ENCODE data around the gene NCOA3. TPM values are rescaled to one million over a fixed set of nuclear protein-coding genes. Genes with fewer than 3 reads are reported as not detected.

Gene NCOA3
- total RNA-seq, 1 donor from 2014 or later, result 24.6 TPM

DNA sequence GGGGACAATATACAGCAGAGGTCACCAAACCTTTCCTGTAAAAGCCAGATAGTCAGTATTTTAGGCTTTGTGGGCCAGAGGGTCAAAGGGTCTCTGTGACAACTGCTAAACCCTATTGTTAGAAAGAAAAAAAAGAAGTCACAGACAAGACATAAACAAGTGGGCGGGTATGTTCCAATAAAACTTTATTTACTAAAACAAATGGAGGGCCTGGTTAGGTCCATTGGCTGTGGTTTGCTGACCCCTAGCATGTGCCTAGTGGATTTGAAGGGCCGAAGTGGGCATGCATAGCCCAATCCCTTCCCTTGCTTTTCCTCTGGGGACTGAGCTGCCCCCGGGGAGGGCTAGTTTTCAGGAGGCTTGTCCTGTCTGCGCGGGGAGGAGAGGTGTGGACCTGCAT, 204.7 kb downstream of the NCOA3 start:
- no peak for DNase-seq
- TF ChIP-seq, protein P1, sequence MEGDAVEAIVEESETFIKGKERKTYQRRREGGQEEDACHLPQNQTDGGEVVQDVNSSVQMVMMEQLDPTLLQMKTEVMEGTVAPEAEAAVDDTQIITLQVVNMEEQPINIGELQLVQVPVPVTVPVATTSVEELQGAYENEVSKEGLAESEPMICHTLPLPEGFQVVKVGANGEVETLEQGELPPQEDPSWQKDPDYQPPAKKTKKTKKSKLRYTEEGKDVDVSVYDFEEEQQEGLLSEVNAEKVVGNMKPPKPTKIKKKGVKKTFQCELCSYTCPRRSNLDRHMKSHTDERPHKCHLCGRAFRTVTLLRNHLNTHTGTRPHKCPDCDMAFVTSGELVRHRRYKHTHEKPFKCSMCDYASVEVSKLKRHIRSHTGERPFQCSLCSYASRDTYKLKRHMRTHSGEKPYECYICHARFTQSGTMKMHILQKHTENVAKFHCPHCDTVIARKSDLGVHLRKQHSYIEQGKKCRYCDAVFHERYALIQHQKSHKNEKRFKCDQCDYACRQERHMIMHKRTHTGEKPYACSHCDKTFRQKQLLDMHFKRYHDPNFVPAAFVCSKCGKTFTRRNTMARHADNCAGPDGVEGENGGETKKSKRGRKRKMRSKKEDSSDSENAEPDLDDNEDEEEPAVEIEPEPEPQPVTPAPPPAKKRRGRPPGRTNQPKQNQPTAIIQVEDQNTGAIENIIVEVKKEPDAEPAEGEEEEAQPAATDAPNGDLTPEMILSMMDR (IDR thresholded peaks at IDR 0.05; ENCODE audit: partially characterized antibody, unreplicated experiment), result no peak
- no peaks in the 10 kb centered on the region for H3K9me3 Mint-ChIP-seq (ENCODE audit: unreplicated experiment)
- peaks cover 4% of the 10 kb centered on the region for H3K27me3 Mint-ChIP-seq (ENCODE audit: unreplicated experiment)
- peaks cover 15% of the 10 kb centered on the region for H3K4me1 Mint-ChIP-seq (ENCODE audit: low read depth, unreplicated experiment)
- H3K4me3 Mint-ChIP-seq (ENCODE audit: unreplicated experiment), result no peak overlapping the region
- peaks cover 17% of the 10 kb centered on the region for H3K36me3 Mint-ChIP-seq (ENCODE audit: unreplicated experiment)
- H3K27ac Mint-ChIP-seq (ENCODE audit: unreplicated experiment), result no peak overlapping the region

Other genes starting within 250 kb of the NCOA3 start
- gene ZMYND8, start 145.2 kb upstream of the NCOA3 start, total RNA-seq (ENCODE audit: unreplicated experiment), result 116 TPM

Data from glutamatergic neuron (in vitro differentiated cells).